ENCODE results near the gene CHST8.

The CHST8 gene

GRCh38 chr19:33673996-33674625, 52.4 kb downstream of the CHST8 start:
- no peak for DNase-seq (ENCODE audit: low read depth)

DNA sequence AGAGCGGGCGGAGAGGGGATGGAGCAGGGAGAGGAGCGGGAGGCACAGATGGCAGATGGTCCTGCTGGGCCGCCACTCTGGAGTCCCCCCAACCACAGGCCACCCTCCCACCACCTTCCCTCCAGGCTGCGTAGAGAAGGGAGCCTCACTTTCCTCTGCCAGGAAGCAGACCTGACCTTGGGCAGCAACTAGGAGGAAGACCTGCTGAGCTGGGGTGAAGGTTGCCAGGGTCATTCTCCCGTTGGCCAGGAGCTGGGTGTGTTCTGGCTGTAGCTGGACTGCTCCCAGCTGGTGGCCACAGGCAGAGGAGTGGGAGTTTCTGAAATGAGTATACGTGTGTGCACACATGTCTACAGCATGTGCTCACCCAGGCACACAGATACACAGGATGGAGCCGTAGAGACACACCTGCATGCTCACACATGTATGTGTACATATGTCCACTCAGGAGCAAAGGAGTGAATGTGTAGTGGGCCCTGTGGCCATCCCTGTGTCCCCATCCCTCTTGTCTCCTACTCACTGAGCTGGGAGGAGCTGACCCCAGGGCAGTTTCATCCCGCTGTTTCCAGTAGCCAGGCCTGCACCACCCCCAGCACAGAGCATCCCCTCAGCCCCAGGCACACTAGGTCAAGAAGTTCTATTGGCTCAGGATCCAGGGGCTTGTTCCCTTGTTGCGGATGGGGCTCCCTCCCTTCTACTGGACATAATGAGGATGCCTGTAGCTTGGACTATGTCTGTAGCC, 53.0 kb downstream of the CHST8 start:
- no peak for DNase-seq (ENCODE audit: low read depth)

DNA sequence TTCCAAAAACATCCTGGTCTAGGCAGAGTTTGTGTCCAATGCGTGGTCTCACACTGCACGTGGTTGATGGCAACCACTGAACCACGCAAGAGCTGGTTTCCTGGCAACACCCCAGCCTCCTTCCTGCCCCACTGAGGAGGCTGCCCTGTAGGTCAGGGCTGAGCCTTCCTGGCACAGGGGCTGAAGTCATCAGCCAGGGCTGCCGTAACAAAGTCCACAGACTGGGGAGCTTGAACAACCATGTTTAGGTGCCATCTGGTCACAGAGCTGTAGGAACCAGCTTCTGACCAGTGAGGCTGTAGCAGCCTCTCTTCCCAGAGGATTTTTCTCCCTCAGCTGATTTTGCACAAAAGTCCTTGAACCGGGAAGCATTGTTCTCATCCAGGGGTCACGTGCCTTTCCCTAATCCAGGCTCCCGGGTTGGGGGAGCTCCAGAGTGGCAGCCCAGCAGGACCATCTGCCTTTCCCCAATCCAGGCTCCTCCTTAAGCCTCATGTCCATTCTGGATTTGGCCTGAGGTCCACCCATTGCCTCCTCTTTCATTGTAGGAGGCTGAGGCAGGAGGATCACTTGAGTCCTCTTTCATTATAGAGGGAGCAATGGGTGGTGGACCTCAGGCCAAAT, 53.9 kb downstream of the CHST8 start:
- DNase-seq (ENCODE audit: low read depth) = no peak

GRCh38 chr19:33676999-33677665, 55.4 kb downstream of the CHST8 start:
- no peak for DNase-seq (ENCODE audit: low read depth)

GRCh38 chr19:33677745-33678426, 56.1 kb downstream of the CHST8 start:
- DNase-seq (ENCODE audit: low read depth) = no peak

GRCh38 chr19:33678796-33679585, 57.2 kb downstream of the CHST8 start:
- no peak for DNase-seq (ENCODE audit: low read depth)

GRCh38 chr19:33679696-33680095, 57.9 kb downstream of the CHST8 start:
- no peak for DNase-seq (ENCODE audit: low read depth)

- DNase-seq (ENCODE audit: low read depth) = no peak
Observed at GRCh38 chr19:33681081-33681680, 59.4 kb downstream of the CHST8 start.

DNA sequence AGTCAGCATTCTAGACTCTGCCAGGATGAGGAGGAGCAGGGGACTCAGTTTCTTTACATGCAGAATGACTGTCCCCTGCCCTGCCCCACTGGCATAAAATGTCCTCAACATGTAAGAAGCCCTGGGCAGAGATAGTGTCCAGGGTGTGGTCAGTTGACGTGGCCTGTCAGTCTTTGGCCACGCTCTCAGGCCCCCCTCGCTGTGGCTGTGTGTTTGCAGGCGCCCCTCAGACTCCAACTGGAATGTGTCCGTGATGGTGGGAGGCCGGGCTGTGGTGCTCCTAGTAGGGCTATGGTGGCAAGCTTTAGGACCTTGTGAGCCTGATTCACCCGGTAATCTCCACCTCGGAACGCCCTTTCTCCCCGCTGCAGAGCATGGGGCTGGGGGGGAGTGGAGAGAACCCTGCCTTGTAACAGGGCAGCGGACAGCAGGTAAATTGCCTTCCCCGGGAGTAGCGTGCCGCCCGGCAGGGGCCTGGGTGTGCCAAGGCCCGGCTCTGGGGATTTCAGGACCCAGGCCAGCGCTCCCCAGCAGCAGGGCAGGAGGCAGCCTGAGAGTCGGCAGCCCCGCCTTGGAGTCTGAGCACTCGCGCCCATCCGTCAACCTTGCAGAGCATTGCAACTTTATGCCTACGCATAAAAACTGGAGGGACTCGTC, 62.3 kb downstream of the CHST8 start:
- DNase-seq (ENCODE audit: low read depth) = no peak

GRCh38 chr19:33684538-33685232, 62.9 kb downstream of the CHST8 start:
- no peak for DNase-seq (ENCODE audit: low read depth)

- no peak for DNase-seq (ENCODE audit: low read depth)
Observed at GRCh38 chr19:33685541-33685940, 63.8 kb downstream of the CHST8 start.

- DNase-seq (ENCODE audit: low read depth) = no peak
Observed at GRCh38 chr19:33686262-33686661, 64.5 kb downstream of the CHST8 start.

DNA sequence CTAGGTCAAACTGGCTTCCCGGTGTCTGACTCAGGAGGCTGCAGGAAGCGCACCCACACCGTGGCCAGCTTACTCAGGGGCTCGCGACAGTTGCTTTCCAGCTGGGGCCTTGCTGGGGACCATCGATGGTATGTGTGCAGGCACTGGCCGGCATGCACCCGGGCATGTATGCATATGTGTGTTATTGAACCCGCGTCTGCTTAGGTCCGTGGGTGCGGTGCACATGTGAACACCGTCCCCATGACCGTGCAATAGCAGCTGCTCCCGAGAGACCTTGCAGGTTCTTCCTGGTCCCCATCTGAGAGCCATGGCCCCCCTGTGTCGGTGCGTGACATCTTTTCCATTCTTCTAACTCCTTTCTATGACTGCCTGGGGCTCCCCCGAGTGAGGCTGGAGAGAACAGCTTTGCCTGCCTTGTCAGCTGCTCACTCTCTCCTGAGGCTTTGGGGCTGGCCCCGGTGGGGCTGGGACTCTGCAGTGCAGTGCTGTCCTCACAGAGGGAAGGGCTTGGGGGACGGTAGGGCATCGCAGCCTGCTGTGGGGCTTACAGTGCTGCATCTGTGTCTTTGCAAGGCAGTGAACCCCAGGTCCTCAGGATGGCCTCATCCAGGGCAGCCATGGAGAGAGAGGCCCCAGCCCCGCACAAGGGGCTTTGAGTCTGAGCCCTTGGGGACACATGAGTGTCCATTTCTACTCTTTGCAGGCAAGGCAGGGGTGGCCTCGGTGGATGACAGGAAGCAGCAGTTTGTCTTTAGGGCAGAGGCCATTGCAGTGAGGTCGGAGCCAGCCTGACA, 65.1 kb downstream of the CHST8 start:
- DNase-seq (ENCODE audit: low read depth) = no peak

GRCh38 chr19:33687481-33688170, 65.9 kb downstream of the CHST8 start:
- no peak for DNase-seq (ENCODE audit: low read depth)

DNA sequence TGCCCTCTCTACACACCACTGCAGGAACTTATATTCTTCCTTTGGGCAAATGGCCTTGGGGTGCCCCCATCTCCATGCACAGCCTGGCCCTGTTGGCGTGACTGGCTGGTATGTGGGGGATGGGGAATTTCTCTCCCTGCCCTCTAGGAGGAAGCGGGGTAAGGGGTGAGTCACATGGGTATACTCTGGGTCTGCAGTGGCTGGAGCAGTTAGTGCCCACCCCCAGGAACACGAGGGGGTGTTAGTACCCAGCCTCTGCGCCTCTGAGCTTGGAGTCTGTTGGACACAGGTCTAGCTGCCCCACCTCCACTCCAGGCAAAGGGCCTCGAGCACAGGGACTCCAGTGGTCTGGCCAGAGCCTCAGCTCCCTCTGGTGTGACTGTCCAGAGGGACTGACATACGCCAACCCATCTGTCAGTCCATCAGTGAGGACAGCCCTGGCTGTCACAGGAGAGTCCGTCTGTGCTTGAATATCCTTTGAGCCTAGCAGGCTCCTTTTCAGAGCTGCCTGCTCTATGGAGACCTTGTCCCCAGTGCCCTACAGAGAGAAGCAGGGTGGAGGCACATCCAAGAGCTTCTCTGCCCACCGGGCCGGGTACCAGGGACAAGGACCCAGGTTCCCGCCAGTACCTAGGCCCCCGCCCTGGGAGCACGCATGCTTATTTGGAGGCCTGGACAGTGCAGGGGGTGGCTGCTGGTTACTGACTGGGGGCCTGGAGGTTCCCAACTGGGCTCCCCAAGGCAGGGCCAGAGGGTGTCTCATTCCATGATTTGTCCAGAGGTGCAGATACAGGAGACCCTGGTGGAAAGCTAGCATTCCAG, 66.6 kb downstream of the CHST8 start:
- no peak for DNase-seq (ENCODE audit: low read depth)

DNA sequence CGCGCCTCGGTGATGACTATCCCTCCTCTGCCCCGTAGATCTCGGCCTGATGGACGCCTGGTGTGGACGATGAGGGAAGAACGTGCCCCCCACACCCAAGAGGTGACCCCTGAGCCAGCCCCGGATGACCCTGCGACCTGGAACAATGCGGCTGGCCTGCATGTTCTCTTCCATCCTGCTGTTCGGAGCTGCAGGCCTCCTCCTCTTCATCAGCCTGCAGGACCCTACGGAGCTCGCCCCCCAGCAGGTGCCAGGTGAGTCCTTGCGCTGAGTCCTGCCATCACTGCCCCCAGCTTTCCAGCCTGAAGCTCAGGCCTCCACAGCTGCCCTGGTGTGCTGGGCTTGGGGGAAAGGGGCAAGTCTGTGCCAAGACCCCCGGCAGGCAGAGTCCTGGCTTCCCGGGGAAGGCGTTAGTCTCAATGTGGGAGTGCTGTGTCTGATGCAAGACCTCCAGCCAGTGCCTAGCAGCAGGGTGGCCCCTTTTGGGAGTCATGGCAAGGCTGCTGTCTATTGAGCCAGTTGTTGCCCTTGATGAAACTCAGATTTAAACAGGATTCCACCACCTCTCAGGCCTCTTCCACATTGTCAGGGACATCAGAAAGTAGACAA, 67.5 kb downstream of the CHST8 start:
- DNase-seq (ENCODE audit: low read depth) = no peak

GRCh38 chr19:33689868-33690267, 68.1 kb downstream of the CHST8 start:
- DNase-seq (ENCODE audit: low read depth) = no peak
